HG03439 (cell line): Measurements from ENCODE around the gene BTBD3.

Experiments used
- ATAC-seq: cut with Tn5 transposase; IDR thresholded peaks from one replicate; pipeline ENCODE4 v1.9.1; 2021; ENCODE audit warnings: mild to moderate bottlenecking, moderate library complexity; ENCODE audit not compliant: unreplicated experiment

BTBD3 gene

DNA sequence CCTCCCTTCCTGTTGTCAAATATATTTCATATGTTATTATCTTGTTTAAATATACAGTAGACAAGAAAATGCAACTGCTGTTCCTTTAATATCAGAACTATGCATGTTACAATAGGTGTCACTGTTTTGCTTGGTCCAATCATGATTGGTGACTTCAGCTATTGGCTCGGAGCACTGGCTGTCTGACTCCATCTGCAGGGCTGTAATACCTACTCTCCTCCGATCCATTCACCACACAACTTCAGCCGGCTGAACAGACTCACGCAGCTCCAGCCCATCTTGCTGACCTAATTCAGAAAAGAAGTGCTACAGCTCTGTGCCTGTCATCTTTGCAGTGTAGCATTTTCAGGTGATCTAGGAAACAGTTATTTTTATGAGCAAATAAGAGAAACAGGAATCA lies at the start of gene BTBD3:
Gene BTBD3 (plus strand): TSS at position 231 of the 400 bp plus-strand sequence. CDS start 383 bp downstream, outside the sequence.
- ATAC-seq = no peak

DNA sequence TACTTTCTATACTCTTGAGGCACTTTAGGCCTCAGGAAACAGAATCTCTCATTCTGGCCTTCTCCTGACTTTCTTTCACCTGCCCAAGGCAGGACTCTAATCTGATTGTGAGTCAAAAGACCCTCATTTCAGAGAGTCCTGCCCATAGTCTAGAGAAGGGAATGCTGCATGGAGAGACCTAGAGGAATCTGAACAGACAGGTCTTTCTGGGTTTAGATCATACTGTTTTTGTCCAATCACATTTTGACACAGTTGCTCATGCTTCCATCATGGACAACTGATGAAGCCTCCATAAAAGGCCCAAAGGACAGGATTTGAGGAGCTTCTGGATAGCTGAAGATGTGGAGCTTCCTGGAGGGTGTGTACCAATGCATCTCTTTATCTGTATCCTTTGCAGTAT lies 48.1 kb upstream of the BTBD3 start:
- no peak for ATAC-seq

DNA sequence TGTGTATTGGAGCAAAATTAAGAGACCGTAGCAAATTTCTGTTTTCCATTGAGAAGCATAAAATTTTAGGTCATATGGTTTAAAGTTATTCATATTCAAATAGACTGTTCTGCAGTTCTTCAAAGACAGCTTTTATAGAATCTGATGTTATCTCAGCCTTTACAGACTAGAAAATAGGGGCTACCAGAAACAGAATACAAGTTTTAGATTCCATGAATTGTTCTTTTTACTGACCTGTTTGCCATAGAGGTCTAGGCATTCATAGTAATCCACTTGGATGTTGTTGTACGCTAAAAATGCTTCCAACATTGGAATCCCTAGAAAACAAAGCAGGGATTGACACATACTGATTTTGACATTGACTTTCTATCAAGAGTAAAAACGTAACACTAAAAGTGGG lies 47.3 kb upstream of the BTBD3 start:
- no peak for ATAC-seq

DNA sequence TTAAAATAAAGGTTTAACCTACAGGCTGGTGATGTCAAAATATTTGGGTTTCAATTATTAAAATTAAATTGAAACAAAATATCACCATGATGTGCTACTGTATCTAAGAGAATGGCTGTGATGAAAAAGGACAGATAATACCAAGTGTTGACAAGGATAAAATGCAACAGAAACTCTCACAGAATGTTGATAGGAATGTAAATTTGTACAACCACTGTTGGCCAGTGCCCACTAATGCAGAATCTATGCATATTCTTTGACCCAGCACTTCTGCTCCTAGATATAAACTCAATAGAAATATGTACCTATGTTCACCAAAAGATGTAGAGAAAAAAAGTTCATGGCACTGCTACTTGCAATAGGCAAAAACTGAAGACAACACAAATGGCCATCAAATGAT lies 41.1 kb upstream of the BTBD3 start:
- ATAC-seq = no peak

DNA sequence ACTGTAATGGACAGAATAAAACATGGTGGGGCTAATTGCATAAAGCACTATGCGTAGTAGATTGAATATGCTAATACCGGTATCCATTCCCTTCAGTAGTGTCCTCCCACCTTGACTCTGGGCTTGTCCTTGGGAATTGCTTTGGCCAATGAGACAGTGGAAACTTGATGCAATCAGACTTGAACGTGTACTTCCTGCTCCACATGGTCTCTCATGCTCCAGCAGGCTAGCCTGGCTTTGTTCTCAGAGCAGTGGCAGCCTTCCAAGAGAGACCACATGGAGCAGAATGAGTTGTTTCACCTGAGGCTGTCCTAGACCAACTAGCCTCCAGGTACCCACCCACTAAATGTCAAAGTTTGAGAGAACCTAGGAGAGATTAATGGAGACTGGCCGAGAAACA lies 37.0 kb upstream of the BTBD3 start:
- ATAC-seq = no peak

DNA sequence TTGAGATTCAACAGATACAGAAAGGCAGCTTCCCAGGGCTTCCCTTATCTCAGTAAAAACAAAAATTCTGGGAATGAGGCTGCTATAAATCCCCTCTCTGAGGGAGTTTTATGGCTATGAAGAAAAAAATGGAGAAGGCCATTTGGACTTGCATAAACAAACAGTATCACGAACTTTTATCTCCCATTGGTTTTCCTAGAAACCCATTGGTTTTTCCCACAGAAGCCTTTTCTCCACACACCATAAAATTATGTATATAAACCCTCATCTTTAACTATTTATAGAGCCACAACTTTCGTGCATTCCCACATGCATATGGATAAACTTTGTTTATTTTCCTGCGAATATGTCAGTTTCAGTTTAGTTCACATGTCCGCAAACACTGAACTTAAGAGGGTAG lies 36.2 kb upstream of the BTBD3 start:
- no peak for ATAC-seq

DNA sequence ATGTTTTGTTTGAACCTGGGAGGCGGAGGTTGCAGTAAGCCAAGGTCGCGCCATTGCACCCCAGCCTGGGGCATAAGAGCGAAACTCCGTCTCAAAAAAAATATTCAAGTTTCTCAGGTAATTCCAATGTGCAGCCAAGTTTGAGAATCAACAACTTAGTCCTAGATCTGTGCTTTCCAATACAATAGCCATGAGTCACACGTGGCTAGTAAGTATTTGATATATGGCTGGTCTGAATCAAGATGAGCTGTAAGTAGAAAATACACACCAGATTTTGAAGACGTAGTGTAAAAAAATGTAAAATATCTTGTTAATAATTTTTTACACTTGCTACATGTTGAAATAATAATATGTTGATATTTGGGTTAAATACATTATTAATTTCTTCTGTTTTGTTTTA lies 35.0 kb upstream of the BTBD3 start:
- no peak for ATAC-seq

DNA sequence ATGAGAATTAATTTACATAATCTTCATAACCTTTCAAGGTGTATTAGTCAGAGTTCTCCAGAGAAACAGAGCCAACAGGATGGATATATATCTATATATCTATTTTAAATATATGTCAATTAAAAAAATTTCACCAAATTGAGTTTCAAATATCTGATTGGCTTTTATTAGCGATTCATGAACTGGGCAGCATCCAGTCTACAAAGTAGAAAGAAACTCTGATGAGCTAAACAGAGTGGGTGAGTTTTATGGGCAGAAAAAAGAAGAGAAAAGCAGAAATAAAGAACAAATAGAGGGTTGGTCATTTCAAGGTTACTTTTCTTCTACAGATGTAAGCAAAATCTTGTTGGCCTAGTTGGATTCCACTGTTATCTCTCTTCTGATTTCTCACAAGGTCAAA lies 29.0 kb upstream of the BTBD3 start:
- no peak for ATAC-seq

DNA sequence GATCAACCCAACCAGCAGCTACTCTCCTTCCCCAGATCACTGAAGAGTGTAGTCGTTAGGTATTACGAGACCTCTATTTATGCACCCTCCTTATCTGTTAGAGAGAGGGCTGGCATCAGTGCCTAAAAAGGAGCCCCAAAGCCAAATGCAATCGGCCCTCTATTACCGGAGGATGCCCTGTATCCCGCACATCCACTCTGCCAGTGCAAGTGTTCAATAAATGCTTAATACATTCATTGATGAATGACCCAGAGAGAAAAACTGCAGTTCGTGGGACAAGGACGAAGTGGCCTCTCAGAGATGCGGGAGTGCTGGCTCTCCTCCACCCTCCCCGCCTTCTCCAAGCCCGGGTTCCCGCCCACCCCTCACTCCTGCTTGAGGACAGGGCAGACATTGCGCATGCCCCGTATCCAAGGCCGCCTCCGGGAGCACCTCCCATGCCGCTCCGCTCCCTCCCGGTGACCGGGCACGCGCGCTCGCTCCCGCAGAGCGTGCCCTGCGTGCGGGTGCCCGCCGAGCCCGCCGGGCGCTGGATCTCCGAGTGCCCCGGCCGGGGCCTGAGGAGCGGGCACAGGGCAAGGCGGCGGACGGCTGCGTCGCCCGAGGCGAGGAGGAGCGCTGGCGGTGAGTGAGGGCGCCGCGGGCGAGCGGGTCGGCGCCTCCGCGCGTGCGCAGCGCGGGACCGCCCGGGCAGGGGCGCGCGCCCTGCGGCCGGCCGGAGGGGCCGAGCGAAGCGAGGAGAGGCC lies 27.2 kb upstream of the BTBD3 start:
- no peak for ATAC-seq

DNA sequence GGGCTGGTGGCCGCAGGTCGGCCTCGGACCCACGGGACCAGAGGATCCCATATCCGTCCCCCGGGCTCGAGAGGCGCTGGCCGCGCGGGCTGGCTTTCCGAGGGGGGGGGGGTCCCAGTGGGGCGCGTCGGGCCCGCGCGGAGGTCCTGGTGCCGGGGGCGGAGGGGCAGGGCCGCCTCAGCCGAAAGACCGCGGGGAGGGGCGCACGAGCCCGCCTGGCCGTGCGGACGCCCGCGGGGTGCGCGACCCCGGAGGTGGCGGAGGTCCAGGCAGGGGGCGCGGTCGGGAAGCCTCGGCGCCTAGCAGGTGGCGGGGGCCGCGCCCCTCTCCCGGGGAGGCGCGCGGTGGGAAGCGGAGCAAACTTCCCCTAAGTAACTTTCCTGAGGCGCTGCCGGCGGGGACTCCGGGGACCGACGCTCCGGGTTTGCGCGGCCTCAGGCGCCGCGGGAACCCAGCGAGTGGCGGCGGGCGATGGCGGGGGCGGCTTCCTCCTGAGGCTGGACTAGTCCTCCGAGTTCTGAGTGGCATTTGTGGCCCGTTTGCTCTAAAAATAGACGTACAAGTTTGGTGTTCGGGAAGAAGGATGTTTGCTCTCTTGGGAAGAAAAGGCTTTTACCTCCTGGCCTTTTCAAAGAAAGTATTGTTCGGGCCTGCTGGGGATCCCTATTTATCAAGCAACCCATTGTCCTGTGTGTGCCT lies 26.5 kb upstream of the BTBD3 start:
- no peak for ATAC-seq

DNA sequence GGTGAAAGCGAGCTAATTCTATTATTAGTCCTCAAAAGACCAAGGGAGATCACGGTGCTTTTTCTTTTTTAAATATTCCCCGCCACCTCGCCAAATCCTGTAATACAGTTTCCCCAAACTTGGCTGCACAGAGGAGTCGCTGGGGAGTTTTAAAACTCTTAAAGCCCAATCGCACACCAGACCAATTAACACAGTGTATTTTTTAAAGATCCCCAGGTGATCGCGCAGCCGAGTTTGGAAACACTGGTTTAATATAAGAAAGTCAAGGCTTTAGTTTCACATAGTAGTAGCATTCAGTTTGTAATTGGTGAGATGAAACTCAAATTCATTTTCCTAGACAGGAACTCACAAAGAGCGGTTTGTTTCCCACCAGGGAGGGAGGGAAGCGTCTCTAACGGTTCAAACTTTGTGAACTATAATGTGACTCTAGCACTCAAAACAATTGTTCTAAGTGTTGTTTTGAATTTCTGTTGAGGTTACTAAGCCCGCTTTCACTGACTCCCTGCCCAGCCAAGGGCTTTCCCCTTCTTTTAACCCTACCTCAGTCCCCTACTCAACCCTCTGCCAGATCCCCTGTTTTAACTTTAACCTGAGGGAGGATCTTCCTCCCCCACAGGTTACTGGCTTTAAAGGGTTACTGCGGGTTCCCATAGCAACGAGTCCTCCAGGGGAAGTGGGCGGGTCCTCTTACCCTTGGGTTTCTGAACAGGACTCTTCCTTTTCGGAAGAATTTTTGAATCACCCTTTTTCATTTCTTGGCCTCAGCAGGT lies 25.7 kb upstream of the BTBD3 start:
- no peak for ATAC-seq

DNA sequence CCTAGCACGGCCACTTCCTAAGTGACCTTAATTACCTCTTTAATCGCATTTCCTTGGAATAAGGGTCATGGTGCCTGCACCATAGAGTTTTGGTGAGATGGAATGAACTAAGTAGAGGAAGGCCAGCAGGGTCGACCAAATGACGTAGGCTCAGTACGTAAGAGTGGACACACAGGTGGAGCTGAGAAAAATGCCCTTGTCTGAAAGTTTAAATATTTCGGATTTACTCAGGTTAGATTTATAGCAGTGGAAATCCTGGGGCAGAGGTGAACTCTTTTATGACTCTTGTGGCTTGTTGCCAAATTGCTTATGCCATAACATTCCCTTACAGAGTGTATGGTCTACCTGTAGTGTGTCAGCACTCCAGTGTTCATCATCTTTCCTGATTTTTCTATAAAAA lies 23.6 kb upstream of the BTBD3 start:
- ATAC-seq = no peak

DNA sequence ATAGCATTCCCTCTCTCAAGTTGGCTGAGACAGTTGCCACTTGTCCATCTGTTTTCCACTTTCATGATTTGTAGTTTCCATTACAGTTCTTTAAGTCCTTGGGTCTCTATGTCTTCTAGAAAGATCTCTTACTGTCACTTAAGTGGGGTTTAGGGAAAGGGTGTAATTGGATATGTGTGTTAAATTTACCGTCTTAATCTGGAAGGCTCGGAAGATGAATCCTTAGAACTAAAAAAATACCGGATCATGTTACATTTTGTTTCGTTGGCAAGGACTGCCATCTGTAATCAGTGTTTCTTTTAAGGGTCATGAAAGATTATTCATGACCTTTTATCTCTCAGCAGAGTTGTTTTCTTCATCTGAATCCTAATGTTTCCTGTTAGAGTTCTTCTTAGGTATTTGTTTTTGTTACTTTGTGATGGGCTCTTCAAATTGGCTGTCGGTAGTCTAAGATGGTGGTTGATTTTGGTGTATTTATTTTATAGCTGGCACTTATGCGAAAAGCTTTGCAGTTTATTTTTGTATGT lies 21.8 kb upstream of the BTBD3 start:
- no peak for ATAC-seq

DNA sequence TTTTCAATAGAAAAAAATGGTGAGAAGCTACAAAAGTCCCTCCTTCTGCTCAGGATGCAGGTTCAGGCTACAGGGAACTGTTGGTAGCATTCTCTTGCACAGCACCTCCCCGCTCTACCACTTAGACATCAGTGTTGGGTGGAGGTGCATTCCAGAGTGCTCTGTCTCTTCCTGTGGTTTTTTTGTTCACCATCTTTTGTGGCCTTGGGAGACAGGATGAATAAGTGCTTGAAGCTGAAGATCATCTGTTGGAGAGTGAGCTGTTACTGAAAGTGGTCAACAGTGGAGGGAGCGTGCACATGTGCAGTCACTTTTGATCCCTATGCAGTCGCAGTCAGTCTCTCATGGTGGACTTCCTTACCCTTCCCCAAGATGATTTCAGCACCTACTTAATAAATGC lies 16.6 kb upstream of the BTBD3 start:
- ATAC-seq = no peak

DNA sequence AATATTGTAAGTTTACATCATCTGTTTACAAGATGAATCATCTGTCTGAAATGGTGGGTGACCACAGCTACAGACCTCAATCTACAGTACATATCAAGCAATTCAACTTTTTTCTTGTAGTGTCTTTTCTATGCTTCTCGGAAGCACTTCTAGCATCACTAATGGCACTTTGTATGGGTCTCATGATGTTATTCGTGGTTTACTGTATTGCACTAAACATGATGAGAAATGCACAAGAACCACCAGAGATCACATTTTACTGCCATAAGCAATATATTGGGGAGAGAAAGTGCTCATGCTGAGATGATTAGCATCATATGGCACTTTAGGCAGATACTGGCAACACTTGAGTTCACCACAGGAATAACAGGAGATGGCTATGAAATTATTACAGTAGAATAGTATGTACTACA lies 15.4 kb upstream of the BTBD3 start:
- ATAC-seq = no peak

DNA sequence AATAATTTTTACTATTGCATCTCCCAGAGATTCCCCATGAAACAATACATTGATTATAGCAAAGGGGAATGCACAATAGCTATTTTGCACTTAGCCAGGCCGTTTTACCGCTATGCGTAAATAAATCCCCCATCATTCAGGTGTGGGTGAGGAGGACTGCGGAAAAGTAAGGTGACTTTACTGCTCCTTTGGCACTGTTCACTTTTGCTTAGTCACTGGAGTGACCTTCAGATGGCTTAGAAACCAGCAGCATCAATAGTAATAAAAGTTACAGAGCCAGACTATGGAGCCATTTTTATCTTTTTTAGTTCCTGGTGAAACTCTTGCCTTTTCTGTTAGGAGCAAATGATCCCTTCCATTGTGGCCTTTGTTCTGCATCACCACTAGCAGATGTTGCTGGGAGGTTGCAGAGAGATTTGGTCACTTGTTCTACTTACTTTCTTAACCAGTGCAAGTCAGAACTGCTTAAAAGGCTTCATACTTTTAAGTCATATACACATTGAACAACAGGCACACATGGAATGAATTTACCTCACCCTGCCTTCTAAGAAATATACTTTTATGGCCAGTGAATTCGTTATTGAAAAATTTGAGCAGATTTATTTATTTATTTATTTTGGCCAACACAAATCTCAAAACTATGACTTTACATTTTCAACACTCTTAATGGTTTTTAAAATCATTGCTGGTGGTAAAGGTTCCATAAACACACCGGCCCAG lies 12.1 kb upstream of the BTBD3 start:
- ATAC-seq = no peak

DNA sequence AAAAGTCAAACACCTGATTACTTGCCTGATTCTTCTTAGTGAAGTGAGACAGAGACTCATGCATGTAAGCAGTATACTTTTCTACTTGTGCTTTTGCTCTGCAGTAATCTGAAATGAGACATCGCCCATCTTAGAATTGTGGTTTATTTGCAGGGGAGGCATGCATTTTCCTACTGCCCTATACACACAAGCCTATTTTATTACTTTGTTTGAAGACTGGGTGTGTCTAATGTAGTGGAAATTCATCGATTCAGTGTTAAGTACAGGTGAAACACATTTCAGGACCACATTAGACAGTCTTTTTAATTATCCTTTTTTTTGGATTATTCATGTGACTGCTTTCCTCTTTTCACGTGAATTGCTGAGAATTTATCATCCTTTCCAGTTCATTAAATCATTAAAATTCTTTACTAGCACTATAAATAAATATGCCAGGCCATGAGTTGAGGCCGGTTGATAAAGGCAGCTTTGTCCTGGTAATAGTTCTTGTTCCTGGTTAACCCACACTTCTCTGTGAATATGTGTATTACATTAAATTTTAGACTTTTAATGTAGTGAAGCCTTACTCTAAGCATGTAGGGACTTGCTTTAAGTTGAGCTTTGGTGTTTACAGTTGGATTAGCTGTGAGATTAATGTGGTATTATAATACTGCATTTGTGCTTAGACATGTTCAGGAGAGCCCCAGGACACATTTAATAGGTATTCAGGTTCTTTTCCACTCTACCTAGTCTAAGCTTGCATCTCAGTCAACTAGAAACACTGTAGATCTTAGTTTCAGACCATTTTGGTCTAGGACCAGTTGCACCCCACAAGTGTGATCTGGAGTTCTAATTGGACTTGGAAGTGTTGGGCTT lies 10.8 kb upstream of the BTBD3 start:
- ATAC-seq = no peak

DNA sequence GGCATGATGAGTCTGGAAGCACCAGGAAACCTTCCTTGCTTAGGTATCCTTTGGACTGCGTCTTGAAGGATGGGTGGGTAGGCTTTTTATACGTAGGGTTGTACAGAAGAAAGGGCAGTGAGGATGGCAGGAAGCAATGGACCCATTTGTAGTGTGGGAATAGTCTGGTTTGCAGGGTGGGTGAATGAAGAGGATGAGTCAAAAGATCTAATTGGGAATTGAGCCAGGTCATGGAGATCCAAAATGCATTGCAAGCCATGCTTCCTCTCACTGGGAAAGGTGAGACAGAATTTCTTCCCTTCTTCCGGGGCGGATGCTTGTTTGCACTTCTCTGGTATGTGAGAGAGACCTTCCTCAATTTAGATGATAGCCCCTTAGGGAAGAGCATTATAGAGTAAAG lies 10.1 kb upstream of the BTBD3 start:
- no peak for ATAC-seq

DNA sequence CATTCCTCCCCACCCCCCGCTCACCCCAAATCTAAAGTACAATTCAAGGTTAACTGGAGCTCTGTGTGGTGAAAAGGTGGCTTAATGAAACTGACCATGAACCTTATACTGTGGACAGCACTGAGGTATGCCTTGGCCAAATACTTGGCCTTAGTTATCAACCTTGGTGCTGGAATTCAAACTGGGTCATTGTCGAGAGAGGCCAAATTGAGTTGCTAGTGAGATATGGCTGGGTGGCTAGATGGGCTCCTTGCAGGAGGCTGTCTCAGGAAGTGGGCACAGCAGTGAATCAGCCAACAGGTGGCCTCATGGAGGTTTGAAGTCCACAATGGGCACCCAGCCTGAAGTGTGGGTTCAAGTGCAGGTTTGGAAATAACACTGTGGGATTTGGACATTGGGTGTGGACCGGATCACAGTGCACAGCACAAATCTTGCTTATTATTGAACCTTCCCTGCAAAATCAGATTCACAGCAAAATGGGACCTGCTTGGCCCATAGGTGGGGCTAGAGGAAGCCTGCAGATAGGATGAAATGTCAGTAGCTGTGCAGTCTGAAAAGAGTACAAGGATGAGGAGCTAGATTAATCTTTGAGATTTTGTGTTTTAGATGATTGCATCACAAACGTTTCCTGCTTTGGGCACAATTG lies 5.6 kb upstream of the BTBD3 start:
- ATAC-seq = no peak
